Stimulated activated naive CD4-positive, alpha-beta T cell treated with Interleukin-2 at 50 U/mL for 16 hours (primary cell): ENCODE results near the gene NRDC.

Experiments
- DNase-seq: peaks from one replicate; lab custom pipeline; 2025; lab: John Stamatoyannopoulos, UW

NRDC gene

GRCh38 chr1:51758310-51758709 is 120.2 kb downstream of the NRDC start:
- no peak for DNase-seq

- no peak for DNase-seq
These were observed 122.2 kb downstream of the NRDC start for GRCh38 chr1:51756290-51756689.

DNA sequence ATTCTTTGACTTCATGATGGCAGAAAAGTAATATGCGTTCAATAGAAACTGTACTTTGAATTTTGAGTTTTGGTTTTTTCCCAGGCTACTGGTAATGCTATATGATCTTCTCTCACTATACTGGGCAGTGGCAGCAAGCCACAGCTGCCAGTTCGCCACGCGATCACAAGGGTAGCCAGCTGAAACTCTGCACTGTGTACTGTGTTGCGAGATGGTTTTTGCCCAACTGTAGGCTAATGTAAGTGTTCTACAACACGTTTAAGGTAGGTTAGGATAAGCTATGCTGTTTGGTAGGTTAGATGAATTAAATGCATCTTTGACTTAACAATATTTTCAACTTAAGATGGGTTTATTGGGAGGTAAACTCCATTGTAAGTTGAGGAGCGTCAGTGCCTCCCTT is 123.1 kb downstream of the NRDC start:
- DNase-seq: no peak

DNA sequence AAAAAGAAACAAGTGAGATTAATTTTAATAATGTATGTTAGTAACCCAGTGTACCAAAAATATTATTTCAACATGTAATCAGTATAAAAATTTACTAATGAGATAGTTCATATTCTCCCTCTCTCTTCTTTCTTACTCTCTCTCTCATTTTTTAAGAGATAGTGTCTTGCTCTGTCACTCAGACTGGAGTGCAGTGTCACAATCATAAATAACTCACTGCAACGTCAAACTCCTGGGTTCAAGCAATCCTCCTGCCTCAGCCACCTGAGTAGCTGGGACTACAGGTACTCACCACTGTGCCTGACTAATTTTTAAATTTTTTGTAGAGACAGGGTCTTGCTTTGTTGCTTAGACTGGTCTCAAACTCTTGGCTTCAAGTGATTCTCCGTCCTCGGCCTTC is 123.9 kb downstream of the NRDC start:
- no peak for DNase-seq

DNA sequence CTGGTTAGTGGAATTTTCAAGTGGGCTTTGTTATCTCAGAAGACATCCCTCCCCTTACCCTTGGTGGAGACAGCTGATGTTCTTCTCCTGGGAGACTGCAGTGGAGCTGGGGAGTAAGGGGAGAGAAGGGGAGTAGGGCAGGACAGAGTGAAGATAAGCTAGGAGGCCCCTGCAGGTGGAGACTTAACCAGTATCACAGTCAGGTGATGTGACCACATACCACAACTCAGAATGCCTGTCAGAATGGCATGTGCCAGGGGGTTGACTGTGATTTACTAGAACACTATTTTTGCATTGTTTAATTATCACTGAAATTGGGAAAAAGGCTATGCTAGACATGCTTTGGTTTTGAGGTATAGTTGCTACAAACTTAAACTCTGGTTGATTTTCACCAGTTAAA is 124.6 kb downstream of the NRDC start:
- no peak for DNase-seq

- DNase-seq: no peak
These were observed 126.2 kb downstream of the NRDC start for GRCh38 chr1:51752073-51752948.

DNA sequence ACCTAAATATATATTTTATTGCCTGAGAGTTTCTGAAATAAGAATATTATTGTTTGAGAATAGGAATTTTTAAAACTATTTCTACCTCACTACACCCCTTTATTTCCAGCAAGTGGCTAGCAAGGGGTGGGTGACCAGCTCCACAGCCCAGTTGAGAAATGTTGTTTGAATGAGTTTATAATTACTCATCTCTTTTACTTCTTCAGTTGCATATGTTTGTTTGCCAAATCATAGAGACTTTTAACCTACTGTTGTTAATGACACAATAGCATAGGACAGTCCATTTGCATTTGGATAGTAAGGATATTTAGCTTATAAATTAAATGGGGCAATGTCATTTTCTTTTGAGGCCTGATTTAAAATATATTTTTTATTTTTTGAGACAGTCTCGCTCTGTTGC is 127.8 kb downstream of the NRDC start:
- DNase-seq: no peak

DNA sequence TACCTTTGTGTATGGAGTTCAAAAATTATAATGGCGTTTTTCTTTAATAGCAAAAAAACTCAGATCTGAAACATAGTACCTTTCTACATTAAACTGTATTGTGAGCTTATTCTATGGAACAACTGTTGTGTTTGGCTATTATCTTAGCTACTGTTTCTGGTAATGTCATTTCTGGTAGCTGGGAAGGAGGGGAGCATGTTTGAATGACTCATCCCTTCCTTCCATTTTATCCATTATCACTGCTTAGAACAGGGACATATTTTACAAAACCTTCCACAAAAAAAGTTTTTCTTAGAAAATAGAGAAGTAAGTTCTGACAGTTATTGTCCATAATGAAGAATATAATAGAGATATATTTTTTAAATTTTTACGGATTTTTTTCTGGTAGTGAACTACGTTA is 128.3 kb downstream of the NRDC start:
- no peak for DNase-seq

DNA sequence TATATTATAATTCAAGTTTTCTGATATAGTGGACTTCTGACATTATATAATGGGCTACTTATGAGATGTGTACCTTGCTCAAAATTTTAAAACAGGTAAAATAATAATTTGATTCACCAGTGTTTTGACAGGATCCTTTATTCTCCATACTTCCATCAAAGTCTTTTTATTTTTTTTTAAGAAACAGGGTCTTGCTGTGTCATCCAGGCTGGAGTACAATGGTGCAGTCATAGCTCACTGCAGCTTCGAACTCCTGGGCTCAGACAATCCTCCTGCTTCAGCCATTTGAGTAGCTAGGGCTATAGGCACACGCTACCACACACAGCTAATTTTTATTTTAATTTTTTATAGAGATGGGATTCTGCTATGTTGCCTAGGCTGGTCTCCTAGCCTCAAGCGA is 129.4 kb downstream of the NRDC start:
- DNase-seq: no peak

GRCh38 chr1:51745304-51745570 is 133.3 kb downstream of the NRDC start:
- DNase-seq: no peak

DNA sequence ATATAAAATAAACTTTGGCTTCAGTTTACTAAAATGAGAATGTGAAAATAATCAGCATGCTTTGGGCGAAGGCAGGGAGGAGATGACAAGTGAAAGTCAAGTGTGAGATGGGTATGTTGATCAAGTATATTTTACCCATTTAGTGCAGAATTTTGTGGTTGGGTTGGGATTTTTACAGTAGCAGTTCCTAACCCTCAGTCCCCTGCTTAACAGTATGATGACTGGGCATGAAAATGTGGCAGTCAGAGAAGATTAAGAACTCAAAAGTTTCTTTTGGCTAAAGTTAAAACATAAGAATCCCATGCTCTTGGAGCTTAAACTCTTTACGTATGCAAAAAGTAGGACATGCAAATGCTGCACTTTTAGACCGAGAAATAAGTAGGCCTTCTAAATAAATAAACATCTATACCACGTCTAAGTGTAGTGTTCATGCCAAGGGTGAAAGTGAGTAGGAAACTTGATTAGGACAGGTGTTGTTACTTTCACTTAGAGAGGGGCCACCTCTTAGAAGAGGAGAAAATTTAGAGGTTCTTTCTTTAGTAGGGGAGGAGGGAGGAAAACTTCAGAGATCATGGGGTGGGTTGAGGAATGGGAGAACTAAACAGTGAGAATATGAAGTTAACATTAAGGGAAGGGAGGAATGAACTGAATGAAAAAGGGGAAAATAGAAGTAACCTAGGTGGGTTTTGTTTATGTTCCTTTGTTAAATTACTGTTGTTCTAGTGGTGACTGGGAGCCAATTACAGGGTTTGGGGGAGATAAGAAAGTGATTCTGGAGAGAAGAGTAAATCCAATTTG is 133.8 kb downstream of the NRDC start:
- no peak for DNase-seq

GRCh38 chr1:51741121-51741681 is 137.3 kb downstream of the NRDC start:
- DNase-seq: no peak

DNA sequence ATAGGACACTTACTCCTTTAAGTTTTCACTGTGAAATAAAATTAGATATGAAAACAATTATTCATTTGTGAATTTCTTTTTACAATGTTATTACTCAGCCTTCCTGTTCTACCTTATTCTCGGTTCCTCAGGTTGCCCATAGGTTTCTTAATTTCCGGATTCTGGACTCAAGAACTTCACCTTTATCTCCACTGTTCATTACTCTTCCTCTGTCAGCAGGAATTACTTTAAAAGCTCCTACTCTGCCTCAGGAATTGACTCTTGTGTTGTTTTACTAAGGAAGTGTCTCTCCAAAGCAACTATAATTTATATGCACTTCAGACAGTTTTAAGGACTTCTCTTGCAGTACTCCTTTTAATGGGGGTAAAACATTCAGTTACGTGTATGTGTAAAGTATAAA is 137.9 kb downstream of the NRDC start:
- DNase-seq: no peak
